ENCODE data around the gene MSMB.
"Not testable (repeated sequence)": the region's sequence is repeated elsewhere in the genome, so short reads cannot be mapped to it uniquely, and the experiment has no call there.

Gene MSMB

GRCh38 chr10:46006219-46006618, 39.9 kb downstream of the MSMB start:
- no peak for DNase-seq (ENCODE audit: low read depth in 2 of 2)

DNA sequence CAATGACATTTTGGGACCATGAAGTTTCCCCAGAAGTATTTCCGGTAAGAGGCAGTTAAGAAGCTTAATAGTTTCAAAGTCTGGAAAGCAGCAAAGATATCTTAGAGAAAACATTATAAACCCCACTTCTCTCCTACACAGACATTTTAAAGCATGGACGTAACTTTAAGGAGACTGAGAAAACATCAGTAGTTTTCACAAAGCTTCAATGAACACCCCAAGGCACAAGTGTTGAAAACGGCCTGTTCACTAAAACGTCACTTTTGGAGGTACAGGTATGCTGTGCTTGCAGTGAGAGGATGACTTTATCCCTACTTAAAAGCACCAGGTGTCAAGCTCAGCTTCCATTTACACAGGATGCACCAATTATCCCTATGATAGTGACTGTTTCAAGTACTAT, 40.7 kb downstream of the MSMB start:
- no peak for DNase-seq (ENCODE audit: low read depth in 2 of 2)

GRCh38 chr10:46004963-46005362, 41.1 kb downstream of the MSMB start:
- no peak for DNase-seq (ENCODE audit: low read depth in 2 of 2)

DNA sequence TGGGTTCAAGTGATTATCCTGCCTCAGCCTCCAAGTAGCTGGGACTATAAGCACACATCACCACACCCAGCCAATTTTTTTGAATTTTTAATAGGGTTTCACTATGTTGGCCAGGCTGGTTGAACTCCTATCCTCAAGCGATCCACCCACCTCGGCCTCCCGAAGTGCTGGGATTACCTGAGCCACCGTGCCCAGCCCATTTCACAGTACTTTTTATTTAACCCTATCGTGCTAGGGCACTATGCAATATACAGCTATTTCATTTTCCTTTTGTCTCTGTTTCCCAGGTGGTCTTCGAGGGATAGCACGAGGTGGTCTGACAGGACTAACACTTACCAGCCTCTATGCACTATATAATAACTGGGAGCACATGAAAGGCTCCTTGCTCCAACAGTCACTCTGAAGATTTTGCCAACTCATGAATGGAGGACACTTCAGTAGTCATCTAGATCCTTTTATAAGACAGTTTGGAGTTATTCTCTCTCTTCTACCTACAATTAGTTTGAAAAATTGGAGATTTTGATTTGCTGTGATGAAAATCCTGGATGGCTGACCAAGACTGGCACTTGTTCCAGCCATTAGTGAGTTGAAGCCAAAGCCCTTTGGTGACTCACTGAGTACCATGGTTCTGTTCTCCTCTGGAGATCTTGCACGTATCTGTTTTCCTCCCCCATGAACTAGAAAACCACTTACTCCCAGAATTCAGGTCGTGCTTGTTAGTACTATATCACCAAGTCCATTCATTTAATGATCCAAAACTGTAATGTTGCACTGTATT, 43.0 kb downstream of the MSMB start:
- no peak for DNase-seq (ENCODE audit: low read depth in 2 of 2)

- not testable (repeated sequence) for DNase-seq (ENCODE audit: low read depth in 2 of 2)
Observed at GRCh38 chr10:46002189-46002687, 43.8 kb downstream of the MSMB start.

DNA sequence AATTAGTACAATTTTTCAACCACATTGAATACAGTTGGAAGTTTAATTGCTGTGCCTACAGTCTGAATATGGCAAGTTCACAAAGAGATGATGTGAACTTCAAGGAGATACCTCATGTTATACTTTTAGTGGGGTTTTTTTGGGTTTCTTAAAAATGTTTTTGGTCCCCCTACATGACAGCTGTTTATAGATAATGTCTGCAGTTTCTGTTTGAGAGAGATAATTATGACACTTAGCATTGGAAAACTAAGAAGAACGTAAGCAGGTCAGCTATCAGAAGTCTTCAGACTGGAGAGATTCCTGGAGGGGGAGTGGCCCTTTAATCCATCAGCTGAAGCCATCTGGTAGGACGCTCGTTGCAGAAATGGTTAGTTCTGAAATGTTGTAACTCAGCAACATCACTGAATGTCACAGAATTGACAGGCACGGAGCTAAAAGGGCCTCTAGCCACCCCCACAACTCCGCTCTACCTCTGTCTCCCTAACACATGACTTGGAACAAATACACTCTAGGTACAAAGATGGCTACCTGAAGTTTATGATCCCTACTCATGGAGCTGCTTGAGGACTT, 44.8 kb downstream of the MSMB start:
- DNase-seq (ENCODE audit: low read depth in 2 of 2), result no peak

GRCh38 chr10:46000538-46000937, 45.5 kb downstream of the MSMB start:
- no peak for DNase-seq (ENCODE audit: low read depth in 2 of 2)

- not testable (repeated sequence) for DNase-seq (ENCODE audit: low read depth in 2 of 2)
Observed at GRCh38 chr10:45999955-46000354, 46.1 kb downstream of the MSMB start.

- DNase-seq (ENCODE audit: low read depth in 2 of 2), result no peak
Observed at GRCh38 chr10:45997994-45998763, 47.9 kb downstream of the MSMB start.

DNA sequence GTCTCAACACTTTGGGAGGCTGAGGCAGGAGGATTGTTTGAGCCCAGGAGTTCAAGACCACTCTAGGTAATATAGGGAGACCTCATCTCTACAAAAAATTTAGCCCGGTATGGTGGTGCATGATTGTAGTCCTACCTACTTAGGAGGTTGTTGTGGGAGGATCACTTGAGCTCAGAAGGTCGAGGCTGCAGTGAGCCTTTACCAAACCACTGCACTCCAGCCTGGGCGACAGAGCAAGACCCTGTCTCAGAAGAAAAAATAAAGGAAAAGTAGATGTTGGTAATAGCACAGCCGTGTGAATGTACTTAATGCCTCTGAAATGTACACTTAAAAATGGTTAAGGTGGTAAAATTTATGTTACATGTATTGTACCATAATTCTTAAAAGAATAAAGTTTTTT, 48.5 kb downstream of the MSMB start:
- DNase-seq (ENCODE audit: low read depth in 2 of 2), result no peak

- DNase-seq (ENCODE audit: low read depth in 2 of 2), result not testable (repeated sequence)
Observed at GRCh38 chr10:45985590-45985989, 60.5 kb downstream of the MSMB start.

DNA sequence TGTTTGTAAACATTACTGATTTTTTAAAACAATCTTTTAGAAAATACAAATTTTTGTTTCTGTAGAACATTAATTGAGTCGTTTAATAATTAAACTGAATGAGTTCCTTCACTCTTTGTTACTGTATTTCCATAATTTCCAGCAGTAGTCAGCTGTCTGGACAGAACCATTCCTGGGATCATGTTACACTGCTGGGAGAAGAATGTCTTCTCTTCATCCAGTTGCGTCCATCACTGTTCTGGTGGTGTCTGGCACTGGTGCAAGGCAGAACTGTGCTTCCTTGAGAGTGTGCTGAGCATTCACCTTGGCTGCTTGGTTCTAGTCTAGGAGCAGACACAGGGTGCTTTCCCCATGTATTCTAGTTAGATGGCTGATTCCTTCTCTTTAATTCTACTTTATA, 61.6 kb downstream of the MSMB start:
- not testable (repeated sequence) for DNase-seq (ENCODE audit: low read depth in 2 of 2)

GRCh38 chr10:45983538-45984186, 62.4 kb downstream of the MSMB start:
- not testable (repeated sequence) for DNase-seq (ENCODE audit: low read depth in 2 of 2)

All from stimulated activated CD4-positive, alpha-beta T cell treated with anti-CD3 and anti-CD28 coated beads, Interleukin-1b, Interleukin-23, amount 100 ng/mL, for 1 hour (primary cell).